ENCODE measurements around the gene KCNAB1.

DNA sequence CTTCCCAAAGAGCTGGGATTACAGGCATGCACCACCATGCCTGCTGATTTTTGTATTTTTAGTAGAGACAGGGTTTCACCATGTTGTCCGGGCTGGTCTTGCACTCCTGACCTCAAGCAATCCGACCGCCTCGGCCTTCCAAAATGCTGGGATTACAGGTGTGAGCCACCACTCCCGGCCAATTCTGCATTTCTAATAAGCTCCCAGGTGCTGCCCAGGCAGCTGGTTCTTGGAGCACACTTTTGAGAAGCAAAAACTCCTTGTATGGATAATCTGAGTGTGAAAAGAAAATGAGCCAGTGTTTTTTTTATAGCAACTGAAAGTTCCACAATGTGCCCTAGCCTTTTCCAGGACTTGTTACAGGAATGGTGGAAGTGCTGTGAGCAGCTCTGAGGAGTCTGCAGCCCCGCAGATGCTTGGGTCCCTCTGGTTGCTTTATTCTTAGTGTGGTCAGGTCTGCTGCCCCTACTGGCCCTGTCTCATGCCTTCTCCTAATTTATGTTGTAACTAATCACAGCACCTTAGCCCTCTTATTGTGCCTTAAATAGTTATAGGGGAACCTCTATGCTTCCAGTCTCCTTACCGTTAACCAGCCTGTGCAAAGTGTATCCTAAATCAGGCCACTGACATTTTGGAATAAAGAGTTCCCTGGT, 13.5 kb upstream of the KCNAB1 start:
- no peak for TF ChIP-seq TAF1 (IDR thresholded peaks at IDR 0.05; ENCODE audit: borderline replicate concordance, insufficient read depth, low read length)
- TF ChIP-seq, protein P1, sequence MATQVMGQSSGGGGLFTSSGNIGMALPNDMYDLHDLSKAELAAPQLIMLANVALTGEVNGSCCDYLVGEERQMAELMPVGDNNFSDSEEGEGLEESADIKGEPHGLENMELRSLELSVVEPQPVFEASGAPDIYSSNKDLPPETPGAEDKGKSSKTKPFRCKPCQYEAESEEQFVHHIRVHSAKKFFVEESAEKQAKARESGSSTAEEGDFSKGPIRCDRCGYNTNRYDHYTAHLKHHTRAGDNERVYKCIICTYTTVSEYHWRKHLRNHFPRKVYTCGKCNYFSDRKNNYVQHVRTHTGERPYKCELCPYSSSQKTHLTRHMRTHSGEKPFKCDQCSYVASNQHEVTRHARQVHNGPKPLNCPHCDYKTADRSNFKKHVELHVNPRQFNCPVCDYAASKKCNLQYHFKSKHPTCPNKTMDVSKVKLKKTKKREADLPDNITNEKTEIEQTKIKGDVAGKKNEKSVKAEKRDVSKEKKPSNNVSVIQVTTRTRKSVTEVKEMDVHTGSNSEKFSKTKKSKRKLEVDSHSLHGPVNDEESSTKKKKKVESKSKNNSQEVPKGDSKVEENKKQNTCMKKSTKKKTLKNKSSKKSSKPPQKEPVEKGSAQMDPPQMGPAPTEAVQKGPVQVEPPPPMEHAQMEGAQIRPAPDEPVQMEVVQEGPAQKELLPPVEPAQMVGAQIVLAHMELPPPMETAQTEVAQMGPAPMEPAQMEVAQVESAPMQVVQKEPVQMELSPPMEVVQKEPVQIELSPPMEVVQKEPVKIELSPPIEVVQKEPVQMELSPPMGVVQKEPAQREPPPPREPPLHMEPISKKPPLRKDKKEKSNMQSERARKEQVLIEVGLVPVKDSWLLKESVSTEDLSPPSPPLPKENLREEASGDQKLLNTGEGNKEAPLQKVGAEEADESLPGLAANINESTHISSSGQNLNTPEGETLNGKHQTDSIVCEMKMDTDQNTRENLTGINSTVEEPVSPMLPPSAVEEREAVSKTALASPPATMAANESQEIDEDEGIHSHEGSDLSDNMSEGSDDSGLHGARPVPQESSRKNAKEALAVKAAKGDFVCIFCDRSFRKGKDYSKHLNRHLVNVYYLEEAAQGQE (IDR thresholded peaks at IDR 0.05; ENCODE audit: insufficient read depth in 1 of 2, low read depth in 2 of 2, low read length in 2 of 2), result no peak
- TF ChIP-seq SIN3A (IDR thresholded peaks at IDR 0.05; ENCODE audit: borderline replicate concordance, insufficient read depth, low read length), result no peak

All from PFSK-1 (cell line).